Measurements from ENCODE around the gene TMEM169. TPM values are rescaled to one million over a fixed set of nuclear protein-coding genes. Genes with fewer than 3 reads are reported as not detected.

TMEM169 gene
- 0.40 and 0.65 TPM in 2 replicates for total RNA-seq (2014; rRNA removed; shearing (Covaris generic))

DNA sequence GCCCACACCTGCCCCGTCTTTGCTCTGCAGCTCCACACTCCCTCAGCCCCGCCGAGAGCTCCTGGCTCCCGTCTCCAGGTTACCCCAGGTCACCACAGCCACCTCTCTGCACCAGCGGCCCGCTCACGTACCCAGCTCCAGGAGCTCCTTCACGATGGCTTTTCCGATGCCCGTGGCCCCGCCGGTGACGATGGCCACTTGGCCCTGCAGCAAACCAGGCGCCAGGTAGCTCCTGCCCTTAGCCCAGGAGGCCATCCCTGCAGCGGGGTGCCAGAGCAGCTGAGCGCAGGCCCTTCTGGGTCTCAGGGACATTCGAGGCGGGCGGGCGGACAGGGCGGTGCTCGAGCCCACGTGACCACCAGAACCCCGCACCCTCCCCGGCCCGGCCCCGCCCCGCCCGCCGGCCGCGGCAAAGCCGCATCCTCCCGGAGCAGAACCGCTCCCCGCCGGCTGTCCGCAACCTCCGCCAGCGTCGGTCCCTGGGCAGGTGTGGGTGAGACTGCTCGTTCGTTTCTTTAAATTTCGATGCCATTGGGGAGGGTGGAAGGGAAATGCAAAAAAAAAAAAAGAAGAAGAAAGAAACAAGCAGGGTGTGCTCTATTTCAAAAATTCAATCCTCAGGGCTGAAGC, at the start of gene TMEM169, which contains the start of gene PECR:
TMEM169 (plus strand) TSS at position 433 of the 630 bp plus-strand sequence. CDS start 14,045 bp downstream, outside the sequence.
PECR (minus strand) TSS at position 323 of the 630 bp plus-strand sequence; CDS start at position 255, 68 bp downstream.
- DNase-seq (ENCODE audit: low read depth) = peak; percentile 81

DNA sequence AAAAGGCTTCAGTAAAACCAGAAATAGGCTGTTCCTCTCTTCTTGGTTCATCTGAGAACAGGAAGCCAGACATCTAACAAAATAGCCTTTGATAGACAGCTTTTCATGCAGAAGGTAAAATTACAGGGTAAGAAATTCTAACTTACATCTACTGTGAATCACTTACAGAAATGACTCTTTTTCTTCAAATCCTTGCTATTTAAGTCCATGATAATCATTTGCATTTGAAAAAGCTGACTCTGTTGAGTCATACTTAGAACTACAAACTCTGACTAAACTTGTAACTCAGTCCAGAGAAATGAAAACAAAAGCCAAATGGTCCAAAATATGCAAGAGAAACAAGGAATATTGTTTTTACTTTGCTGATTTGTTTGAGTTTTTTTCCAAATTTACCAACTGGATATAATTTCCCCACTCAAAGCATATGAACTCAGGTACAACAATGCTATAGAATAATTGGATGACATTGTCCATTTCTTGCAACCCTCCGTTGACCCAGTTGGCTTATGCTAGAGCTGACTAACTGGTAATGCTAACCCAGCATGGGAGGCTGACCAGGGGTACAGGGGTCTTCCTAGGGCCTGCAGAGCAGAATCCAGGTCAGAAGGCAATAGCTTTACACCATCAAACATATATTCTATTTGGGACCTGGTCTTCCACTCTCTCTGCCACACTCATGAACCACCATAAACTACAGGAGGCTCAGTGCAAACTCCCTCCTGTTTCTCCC, 49.6 kb upstream of the TMEM169 start:
- peak; percentile 4 for DNase-seq (ENCODE audit: low read depth)

DNA sequence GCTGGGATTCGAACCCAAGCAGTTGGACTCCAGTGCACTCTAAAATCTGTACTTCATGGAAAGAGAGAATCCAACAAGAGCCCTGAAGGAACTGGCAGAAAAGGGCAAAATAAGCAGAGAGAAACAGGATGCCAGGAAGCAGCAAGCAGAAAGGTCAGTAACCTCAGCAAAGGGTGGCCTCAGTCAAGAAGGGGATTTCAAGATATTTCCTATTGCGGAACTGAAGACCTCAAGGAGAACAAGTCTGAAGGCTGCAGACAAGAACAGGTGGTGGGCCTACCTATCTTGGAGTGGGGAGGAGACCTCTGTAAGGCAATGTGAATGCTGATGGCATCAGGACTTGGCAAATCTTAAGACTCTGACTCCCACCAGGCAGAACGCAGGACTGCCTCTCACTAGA, 48.3 kb upstream of the TMEM169 start:
- DNase-seq (ENCODE audit: low read depth) = no peak

DNA sequence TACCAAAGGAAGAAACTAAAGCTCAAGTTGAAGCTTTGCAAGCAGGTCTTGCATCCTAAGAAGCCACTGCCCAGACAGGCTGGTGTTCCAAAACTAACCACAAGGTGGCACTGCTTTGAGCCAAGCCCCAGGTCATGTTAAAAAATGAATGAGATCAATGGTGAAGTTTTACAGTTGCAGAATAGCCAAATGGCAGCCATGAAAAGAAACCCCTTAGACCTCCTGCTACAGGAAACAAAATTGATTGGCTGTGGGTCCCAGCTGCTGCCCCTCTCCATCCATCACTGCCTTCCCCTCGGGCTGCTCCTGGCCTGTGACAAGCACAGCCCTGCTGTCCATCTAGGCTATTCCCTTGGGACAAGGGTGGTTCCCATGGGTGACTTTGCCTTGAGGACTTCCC, 47.7 kb upstream of the TMEM169 start:
- peak; percentile 61 for DNase-seq (ENCODE audit: low read depth)

- DNase-seq (ENCODE audit: low read depth) = no peak
Measured at GRCh38 chr2:216039918-216040317, 41.8 kb upstream of the TMEM169 start.

DNA sequence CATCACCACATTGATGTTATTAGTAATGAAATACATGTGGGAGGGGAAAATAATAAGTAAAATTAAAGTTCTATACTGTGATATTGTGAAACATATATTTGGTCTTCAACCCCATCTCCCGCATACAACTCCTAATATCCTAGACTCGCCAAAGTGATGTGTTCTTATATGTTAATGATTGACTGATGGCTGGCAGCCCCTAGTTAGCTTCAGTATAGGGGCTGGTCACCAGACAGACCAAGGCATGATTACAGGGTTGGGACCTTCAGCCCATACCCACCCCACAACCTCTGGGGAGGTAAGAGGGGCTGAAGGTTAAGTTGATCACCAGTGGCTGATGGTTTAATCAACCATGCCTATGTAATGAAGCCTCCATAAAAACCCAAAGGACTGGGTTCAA, 40.3 kb upstream of the TMEM169 start:
- DNase-seq (ENCODE audit: low read depth) = no peak

DNA sequence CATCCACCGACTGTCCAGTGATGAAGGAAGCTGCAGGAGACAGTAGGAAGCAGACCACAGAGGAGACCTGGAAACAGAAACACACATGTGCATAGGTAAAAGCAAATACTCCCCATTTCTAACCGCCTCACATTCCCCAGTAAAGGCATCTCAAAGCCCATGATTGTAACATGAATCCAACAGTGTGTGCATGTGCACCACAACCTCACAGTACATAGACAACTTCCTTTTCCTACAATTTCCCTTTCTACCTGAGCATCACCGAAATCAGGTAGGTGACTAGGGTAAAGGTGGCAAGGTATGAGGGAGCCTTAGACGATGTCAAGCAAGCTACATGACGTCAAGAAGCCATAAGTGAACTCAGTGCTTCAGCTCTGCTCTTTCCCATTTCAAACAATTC, 37.8 kb upstream of the TMEM169 start:
- no peak for DNase-seq (ENCODE audit: low read depth)

GRCh38 chr2:216044883-216045486, 36.7 kb upstream of the TMEM169 start:
- no peak for DNase-seq (ENCODE audit: low read depth)

DNA sequence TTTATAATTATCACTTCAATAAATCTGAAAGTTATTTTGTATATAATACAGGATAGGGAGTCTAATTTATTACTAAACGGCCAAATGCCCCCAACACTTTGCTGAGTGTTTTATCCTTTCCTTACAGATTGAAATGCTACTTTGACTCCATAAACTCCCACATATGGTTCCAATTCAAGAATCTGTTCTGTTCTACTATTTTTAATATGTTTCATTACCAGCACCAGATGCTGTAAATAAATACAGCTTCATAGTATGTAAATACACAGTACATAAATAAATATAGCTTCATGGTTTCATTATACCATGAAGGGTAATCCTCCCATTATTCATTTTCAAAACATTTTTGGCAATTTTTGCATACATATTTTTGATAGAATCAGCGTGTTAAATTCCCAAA, 34.3 kb upstream of the TMEM169 start:
- no peak for DNase-seq (ENCODE audit: low read depth)

GRCh38 chr2:216049452-216049851, 32.3 kb upstream of the TMEM169 start:
- no peak for DNase-seq (ENCODE audit: low read depth)

GRCh38 chr2:216051350-216051749, 30.4 kb upstream of the TMEM169 start:
- no peak for DNase-seq (ENCODE audit: low read depth)

- DNase-seq (ENCODE audit: low read depth) = no peak
Measured at GRCh38 chr2:216052420-216052819, 29.3 kb upstream of the TMEM169 start.

DNA sequence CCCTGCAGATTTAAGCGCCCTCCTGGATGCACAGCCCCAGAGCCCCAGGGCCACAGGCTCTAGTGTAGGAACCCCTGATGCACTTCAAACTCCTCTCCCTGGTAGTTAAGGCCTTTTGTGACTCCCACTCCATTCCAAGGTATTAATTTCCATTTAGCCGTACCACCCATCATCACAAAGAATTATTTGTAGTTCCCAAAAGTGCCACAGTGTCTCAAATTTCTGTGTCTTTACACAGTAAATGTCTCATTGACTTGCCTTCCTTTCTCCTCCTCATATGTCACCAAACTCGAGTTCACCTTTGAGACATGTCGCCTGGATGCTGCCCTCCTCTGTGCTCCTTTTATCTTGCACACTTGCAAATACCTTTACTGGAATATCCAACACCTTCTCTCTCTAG, 26.0 kb upstream of the TMEM169 start:
- no peak for DNase-seq (ENCODE audit: low read depth)

GRCh38 chr2:216056739-216057138, 25.0 kb upstream of the TMEM169 start:
- no peak for DNase-seq (ENCODE audit: low read depth)

DNA sequence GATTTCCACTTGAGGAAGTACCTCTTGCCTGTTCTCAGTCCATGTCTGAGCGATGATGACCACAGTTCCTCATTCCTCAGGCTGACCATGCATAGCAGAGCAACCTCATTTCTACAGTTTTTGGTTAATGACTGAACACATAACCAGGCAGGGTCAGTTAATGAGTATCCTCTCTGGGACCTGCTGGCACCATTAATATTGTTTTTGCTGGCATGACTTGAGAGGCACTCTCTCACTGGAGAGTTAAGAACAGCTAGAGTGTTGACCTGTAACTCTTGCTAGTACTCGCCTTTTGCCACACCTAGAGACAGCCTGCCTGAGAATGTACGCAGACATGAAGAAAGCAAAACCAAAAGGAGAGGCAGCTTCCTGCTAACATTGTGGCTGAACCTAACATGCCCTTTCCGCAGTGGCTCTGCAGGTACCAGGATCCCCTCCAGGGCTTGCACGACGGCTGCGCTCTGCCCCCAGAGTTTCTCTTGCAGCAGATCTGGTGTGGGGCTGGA, 24.0 kb upstream of the TMEM169 start:
- DNase-seq (ENCODE audit: low read depth) = peak; percentile 19

GRCh38 chr2:216059233-216059834, 22.4 kb upstream of the TMEM169 start:
- DNase-seq (ENCODE audit: low read depth) = no peak

DNA sequence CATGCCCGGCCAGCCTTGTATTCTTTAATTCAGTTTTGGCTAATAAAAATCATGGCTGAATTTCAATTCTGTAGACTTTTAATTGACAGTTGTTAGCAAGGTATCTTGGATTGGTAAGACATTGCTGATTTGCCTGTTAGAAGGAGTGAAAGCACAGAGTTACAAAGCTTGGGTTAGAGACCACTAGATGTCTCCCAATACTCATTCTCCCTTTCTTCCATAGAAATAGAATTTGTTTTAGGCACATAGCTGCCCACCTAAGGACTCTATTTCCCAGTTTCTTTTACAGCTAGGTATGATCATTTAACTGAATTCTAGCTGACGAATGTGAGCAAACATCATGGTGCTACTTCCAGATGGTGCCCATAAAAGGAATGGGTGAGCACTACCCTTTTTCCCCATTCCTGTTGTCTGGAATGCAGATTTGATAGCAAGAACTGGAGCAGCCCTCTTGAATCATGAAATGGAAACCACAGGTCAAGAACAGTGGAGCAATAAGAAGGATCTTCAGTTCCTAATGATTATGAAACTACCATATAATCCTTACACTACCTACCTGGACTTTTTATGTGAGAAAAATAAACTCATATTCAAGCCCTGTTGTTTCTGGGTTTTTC, 17.6 kb upstream of the TMEM169 start:
- DNase-seq (ENCODE audit: low read depth) = peak; percentile 3

- DNase-seq (ENCODE audit: low read depth) = no peak
Measured at GRCh38 chr2:216064665-216065064, 17.1 kb upstream of the TMEM169 start.

- peak; percentile 66 for DNase-seq (ENCODE audit: low read depth)
Measured at GRCh38 chr2:216066230-216066629, 15.5 kb upstream of the TMEM169 start.

- DNase-seq (ENCODE audit: low read depth) = no peak
Measured at GRCh38 chr2:216069028-216069427, 12.7 kb upstream of the TMEM169 start.

DNA sequence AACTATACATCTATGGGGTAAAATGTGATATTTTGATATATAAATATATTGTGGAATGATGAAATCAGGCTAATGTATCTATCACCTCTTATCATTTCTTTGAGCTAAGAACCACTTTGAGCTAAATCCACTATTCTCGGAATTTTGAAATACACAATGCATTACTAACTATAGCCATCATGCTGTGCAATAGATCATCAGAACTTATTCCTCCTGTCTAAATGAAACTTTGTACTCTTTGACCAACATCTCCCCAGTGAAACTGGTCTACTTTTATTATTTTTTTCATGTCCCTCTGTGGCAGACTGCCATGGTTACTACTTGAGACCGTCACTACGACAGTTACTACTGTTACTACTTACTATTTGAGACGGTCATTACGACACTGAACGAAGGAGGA, 11.5 kb upstream of the TMEM169 start:
- no peak for DNase-seq (ENCODE audit: low read depth)

Measured in Daoy (cell line).